GM12892 (cell line): ENCODE results near the gene TEAD1.

Source experiments
- POLR2A ChIP-seq: IDR thresholded peaks from 2 replicates; pipeline ENCODE4 v1.6.1; 2011; ENCODE audit warnings: low read depth, low read length, control low read depth
- POLR2AphosphoS5 ChIP-seq: IDR thresholded peaks from 2 replicates; pipeline ENCODE4 v1.6.1; 2011; ENCODE audit warnings: low read depth, low read length, control low read depth
- TAF1 ChIP-seq: IDR thresholded peaks from 2 replicates; pipeline ENCODE4 v1.6.1; 2011; ENCODE audit warnings: low read depth, mild to moderate bottlenecking, control low read depth, low read length, borderline replicate concordance

DNA sequence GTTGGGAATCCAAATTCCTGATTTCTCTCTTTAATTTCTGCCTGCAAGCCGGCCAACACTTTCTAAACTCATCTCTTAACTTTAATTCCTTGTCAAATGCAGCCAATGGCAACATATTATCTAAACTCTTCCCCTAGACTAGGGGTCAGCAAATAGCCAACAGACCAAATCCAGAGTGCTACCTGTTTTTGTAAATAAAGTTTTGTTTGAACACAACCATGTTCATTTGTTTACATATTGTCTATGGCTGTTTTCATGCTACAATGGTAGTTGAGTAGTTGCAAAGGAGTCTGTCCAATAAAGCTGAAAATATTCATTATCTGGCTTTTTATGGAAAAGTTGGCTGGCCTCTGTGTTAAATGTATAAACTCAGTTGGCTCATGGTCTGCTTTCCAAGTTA is 297.7 kb downstream of the TEAD1 start:
- TF ChIP-seq POLR2A (no peak), POLR2AphosphoS5 (no peak), TAF1 (no peak)
